ENCODE data around the gene TATDN3.
"Not testable (repeated sequence)": the region's sequence is repeated elsewhere in the genome, so short reads cannot be mapped to it uniquely, and the experiment has no call there.

Gene TATDN3

DNA sequence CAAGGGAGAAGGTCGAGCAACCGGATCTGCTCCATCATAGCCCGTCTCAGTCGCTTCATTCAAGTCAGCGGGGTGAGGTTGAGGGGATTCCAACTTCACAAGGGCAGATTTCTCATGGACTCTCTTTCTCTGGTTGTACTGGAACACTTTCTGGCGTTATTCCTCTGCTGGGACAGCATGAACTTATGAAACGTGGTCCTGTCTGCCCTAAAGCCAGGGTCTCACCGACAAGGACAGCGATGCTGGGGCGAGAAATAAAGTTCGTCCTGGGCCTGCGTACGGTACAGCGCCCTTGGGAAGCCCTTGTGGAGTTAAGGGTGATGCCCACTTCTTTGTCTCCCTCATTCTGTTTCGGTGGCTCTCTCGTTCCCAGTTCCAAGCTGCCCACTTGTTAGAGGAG is 65.1 kb downstream of the TATDN3 start:
- H3K27ac ChIP-seq = no peak overlapping the region
- TF ChIP-seq FOXP2 (optimal IDR thresholded peaks at IDR 0.05; ENCODE audit: control extremely low read depth, extremely low read length, insufficient read depth) (no peak), POLR2AphosphoS5 (IDR thresholded peaks at IDR 0.05; ENCODE audit: borderline replicate concordance, low read depth, low read length) (no peak)
- peaks cover 9% of the 10 kb centered on the region for H3K36me3 ChIP-seq (ENCODE audit: insufficient read depth, low read length)
- H3K4me3 ChIP-seq = no peak overlapping the region
- H3K9ac ChIP-seq (ENCODE audit: insufficient read length) = no peak overlapping the region
- no peak for DNase-seq (ENCODE audit: low read depth, low spot score)
- H3K9me3 ChIP-seq (ENCODE audit: low read depth, low read length) = no peaks in the 10 kb centered on the region

DNA sequence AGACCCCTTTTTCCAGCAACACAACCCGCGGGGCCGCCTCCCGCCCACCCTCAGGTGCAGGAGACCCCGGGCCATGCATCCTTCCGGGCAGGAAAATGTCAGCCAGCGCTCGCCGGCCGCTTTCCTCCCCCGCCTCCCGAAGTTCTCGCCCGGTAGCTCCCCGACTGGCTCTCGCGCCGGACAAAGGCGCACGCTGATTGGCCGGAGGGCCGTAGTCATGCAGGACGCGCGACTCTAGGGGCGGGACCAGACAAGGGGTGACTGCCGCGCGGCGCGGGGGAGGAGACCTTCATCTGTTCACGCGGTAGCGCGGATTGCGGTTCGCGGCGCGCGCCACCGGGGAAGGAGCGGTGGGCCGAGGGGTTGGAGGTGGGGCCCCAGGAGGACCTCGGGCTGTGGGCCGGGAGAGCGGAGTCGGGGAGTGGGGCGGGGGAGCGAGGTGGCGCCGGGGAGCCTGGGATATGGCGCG is 66.3 kb downstream of the TATDN3 start, which contains the start of gene FLVCR1:
Gene FLVCR1 (plus strand): TSS at position 284 of the 469 bp plus-strand sequence. CDS start 178 bp downstream, at position 462.
- Histone ChIP-seq H3K9me3 (ENCODE audit: low read depth, low read length) (no peaks in the 10 kb centered on the region), H3K27ac (peak within 1 kb of the TSS; percentile 46; the same call in 1 of the 2 replicates), H3K36me3 (ENCODE audit: insufficient read depth, low read length) (peaks cover 18% of the 10 kb centered on the region), H3K9ac (ENCODE audit: insufficient read length) (peak within 1 kb of the TSS; percentile 81), H3K4me3 (peak within 1 kb of the TSS; percentile 98)
- DNase-seq (ENCODE audit: low read depth, low spot score) = peak; percentile 14
- TF ChIP-seq POLR2AphosphoS5 (IDR thresholded peaks at IDR 0.05; ENCODE audit: borderline replicate concordance, low read depth, low read length) = peak; percentile 90
- TF ChIP-seq EZH2 (IDR thresholded peaks at IDR 0.05) = no peak
- no peak for TF ChIP-seq FOXP2 (optimal IDR thresholded peaks at IDR 0.05; ENCODE audit: control extremely low read depth, extremely low read length, insufficient read depth)

DNA sequence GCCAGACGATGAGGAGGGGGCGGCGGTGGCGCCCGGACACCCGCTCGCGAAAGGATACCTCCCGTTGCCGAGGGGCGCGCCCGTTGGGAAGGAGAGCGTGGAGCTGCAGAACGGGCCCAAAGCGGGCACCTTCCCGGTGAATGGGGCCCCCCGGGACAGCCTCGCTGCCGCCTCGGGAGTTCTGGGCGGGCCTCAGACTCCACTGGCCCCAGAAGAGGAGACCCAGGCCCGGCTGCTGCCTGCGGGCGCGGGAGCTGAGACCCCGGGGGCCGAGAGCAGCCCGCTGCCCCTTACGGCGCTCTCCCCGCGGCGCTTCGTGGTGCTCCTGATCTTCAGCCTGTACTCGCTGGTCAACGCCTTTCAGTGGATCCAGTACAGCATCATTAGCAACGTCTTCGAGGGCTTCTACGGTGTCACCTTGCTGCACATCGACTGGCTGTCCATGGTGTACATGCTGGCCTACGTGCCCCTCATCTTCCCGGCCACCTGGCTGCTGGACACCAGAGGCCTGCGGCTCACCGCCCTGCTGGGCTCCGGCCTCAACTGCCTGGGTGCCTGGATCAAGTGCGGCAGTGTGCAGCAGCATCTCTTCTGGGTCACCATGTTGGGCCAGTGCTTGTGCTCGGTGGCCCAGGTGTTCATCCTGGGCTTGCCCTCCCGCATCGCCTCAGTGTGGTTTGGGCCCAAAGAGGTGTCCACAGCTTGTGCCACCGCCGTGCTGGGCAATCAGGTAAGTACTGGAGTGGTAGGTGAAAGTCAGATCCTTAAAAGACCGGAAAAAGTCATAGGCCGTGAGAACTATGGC is 67.0 kb downstream of the TATDN3 start:
- Histone ChIP-seq H3K4me3 (peak overlapping the region; percentile 98), H3K9me3 (ENCODE audit: low read depth, low read length) (no peaks in the 10 kb centered on the region), H3K36me3 (ENCODE audit: insufficient read depth, low read length) (peaks cover 20% of the 10 kb centered on the region), H3K9ac (ENCODE audit: insufficient read length) (peak overlapping the region; percentile 75), H3K27ac (0 out of 2 replicates have a peak overlapping the region, but pooled peaks have one; percentile 36)
- TF ChIP-seq FOXP2 (optimal IDR thresholded peaks at IDR 0.05; ENCODE audit: control extremely low read depth, extremely low read length, insufficient read depth) (no peak), POLR2AphosphoS5 (IDR thresholded peaks at IDR 0.05; ENCODE audit: borderline replicate concordance, low read depth, low read length) (no peak), EZH2 (IDR thresholded peaks at IDR 0.05) (no peak)
- no peak for DNase-seq (ENCODE audit: low read depth, low spot score)

DNA sequence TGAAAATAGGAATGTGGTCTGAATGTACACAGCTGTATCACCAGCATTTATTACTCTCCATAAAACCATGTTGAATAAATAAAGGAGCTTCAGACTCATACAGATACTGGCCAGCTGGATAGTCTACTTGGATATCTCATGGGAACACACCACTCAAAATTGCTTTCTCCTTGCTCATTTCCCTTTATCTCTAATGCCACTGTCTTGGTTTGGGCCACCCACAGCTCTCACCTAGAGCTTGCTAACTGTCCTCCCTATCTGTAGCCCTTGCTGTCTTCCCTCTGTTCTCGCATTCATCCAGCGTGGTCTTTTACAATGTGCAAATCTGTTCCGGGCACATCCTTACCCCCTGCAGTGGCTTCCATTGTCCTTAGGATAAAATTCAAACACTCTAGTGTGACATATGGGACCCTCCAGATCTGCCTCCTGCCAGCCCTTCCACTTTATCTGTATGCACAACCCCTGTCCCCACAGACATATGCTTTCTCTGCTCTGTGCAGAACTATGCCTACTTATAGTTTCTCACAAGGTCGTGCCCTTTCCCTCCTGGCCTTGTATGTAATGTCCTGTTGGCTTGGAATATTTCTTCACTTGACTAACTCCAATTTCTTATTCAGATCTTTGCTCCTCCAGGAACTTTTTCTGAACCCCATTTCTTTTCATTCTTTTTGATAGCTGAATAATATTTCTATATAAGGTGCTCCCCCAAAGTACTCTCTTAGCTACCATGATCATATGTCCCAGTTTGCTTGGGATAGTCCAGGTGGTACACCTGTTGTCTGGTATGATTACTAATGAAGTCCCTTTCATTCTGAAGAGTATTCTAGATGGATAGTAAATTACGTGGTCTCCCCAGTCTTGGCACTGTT is 69.3 kb downstream of the TATDN3 start:
- Histone ChIP-seq H3K9me3 (ENCODE audit: low read depth, low read length) (no peaks in the 10 kb centered on the region), H3K27ac (no peak overlapping the region; the same call in 1 of the 2 replicates), H3K9ac (ENCODE audit: insufficient read length) (no peak overlapping the region), H3K36me3 (ENCODE audit: insufficient read depth, low read length) (peaks cover 27% of the 10 kb centered on the region), H3K4me3 (peak overlapping the region; percentile 26)
- DNase-seq (ENCODE audit: low read depth, low spot score) = no peak
- no peak for TF ChIP-seq EZH2 (IDR thresholded peaks at IDR 0.05)
- no peak for TF ChIP-seq FOXP2 (optimal IDR thresholded peaks at IDR 0.05; ENCODE audit: control extremely low read depth, extremely low read length, insufficient read depth)
- TF ChIP-seq POLR2AphosphoS5 (IDR thresholded peaks at IDR 0.05; ENCODE audit: borderline replicate concordance, low read depth, low read length) = no peak

DNA sequence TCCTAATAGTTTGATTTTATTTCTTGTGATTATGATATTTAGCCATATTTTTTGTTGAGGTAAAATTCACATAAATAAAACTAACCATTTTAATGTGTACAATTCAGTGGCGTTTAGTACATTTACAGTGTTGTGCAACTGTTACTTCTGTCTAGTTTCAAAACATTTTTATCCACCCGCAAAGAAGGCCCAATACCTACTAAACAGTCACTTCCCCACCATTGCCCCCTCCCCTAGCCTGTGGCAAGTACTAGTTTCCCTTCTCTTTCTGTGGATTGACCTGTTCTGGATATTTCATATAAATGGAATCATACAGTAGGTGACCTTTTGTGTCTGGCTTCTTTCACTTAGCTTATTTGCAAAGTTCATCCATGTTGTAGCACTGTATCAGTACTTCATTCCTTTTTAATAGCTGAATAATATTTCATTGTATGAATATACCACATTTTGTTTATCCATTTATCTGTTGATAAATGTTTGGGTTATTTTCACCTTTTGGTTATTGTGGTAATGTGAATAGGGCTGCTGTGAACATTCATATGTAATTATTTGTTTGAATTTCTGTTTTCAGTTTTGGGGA is 70.5 kb downstream of the TATDN3 start:
- Histone ChIP-seq H3K36me3 (ENCODE audit: insufficient read depth, low read length) (peaks cover 35% of the 10 kb centered on the region), H3K9ac (ENCODE audit: insufficient read length) (no peak overlapping the region), H3K4me3 (no peak overlapping the region), H3K27ac (no peak overlapping the region), H3K9me3 (ENCODE audit: low read depth, low read length) (no peaks in the 10 kb centered on the region)
- no peak for DNase-seq (ENCODE audit: low read depth, low spot score)
- TF ChIP-seq EZH2 (IDR thresholded peaks at IDR 0.05) (no peak), POLR2AphosphoS5 (IDR thresholded peaks at IDR 0.05; ENCODE audit: borderline replicate concordance, low read depth, low read length) (no peak), FOXP2 (optimal IDR thresholded peaks at IDR 0.05; ENCODE audit: control extremely low read depth, extremely low read length, insufficient read depth) (no peak)

DNA sequence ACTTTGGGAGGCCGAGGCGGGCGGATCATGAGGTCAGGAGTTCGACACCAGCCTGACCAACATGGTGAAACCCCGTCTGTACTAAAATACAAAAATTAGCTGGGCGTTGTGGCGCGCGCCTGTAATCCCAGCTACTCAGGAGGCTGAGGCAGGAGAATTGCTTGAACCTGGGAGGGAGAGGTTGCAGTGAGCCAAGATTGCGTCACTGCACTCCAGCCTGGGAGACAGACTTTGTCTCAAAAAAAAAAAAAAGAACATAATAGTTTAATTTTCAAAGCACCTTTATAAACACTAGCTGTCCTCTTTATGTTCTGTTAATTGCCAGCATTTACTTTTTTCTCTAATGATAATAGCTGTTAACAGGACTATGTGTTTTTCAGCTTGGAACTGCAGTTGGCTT is 71.7 kb downstream of the TATDN3 start:
- not testable (repeated sequence) for H3K9me3 ChIP-seq (ENCODE audit: low read depth, low read length); DNase-seq (ENCODE audit: low read depth, low spot score); H3K9ac ChIP-seq (ENCODE audit: insufficient read length); H3K27ac ChIP-seq; H3K4me3 ChIP-seq
- peaks cover 38% of the 10 kb centered on the region for H3K36me3 ChIP-seq (ENCODE audit: insufficient read depth, low read length)

DNA sequence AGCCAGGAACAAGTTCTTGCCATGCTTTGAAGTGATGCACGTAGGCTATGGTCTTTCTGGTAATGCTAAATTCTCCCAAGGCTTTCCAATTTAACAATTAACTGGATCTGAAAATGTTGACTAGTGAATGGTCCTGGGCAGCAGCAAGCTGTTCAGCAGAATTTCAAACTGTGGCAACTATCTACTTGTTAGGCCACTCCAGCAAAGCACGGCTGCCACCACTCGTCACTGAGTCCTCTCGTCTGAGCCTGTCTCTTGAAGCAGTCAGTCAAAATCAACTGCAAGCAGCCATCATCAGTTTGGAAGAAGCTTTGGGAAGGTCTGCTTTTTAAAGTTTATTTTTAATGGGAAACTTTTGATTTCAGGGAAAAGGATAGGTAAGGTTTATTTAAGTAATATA is 72.5 kb downstream of the TATDN3 start:
- DNase-seq (ENCODE audit: low read depth, low spot score) = no peak
- peaks cover 45% of the 10 kb centered on the region for H3K36me3 ChIP-seq (ENCODE audit: insufficient read depth, low read length)
- no peak overlapping the region for H3K4me3 ChIP-seq
- no peak overlapping the region for H3K9ac ChIP-seq (ENCODE audit: insufficient read length)
- no peaks in the 10 kb centered on the region for H3K9me3 ChIP-seq (ENCODE audit: low read depth, low read length)
- no peak overlapping the region for H3K27ac ChIP-seq
- TF ChIP-seq FOXP2 (optimal IDR thresholded peaks at IDR 0.05; ENCODE audit: control extremely low read depth, extremely low read length, insufficient read depth) (no peak), EZH2 (IDR thresholded peaks at IDR 0.05) (no peak), POLR2AphosphoS5 (IDR thresholded peaks at IDR 0.05; ENCODE audit: borderline replicate concordance, low read depth, low read length) (no peak)
